ENCODE data around the gene CHCHD5. TPM values are rescaled to one million over a fixed set of nuclear protein-coding genes. Genes with fewer than 3 reads are reported as not detected.

Gene CHCHD5
- total and polyA plus RNA-seq, 4 donors: 5.0 to 59.9 (median 21.2) TPM

GRCh38 chr2:112621790-112622527 is 37.5 kb downstream of the CHCHD5 start:
- H3K36me3 ChIP-seq (ENCODE audit: control insufficient read depth in 4 of 4, insufficient read depth in 3 of 4, low read depth in 1 of 4, low read length in 3 of 4): no peaks in the 10 kb centered on the region
- no peak for TF ChIP-seq RXRA (IDR thresholded peaks at IDR 0.05)
- TF ChIP-seq TAF1 (conservative IDR thresholded peaks at IDR 0.05): no peak
- no peak for TF ChIP-seq ZBTB33 (IDR thresholded peaks at IDR 0.05)
- no peak for TF ChIP-seq CTCF (IDR thresholded peaks at IDR 0.05; ENCODE audit: low read depth, low read length, missing input control)
- TF ChIP-seq SP1 (IDR thresholded peaks at IDR 0.05): no peak
- no peak for TF ChIP-seq ATF3 (IDR thresholded peaks at IDR 0.05)
- TF ChIP-seq MAX (IDR thresholded peaks at IDR 0.05): no peak
- no peak for TF ChIP-seq EGR1 (IDR thresholded peaks at IDR 0.05; ENCODE audit: low read depth in 2 of 2)
- TF ChIP-seq NR2F2 (IDR thresholded peaks at IDR 0.05): no peak
- no peak for TF ChIP-seq HNF4G (IDR thresholded peaks at IDR 0.05)
- H3K9me3 ChIP-seq (ENCODE audit: control insufficient read depth in 4 of 4, low read length in 3 of 4): no peaks in the 10 kb centered on the region
- WGBS: 83% methylated on average over 22 of the region's 22 CpGs
- H3K9ac ChIP-seq (ENCODE audit: low read depth in 1 of 2, low read length in 2 of 2): no peak overlapping the region
- DNase-seq (ENCODE audit: low spot score): no peak
- H3K4me3 ChIP-seq (ENCODE audit: low read depth in 1 of 3, low read length in 3 of 3): no peak overlapping the region
- H3K27ac ChIP-seq (ENCODE audit: low read depth in 1 of 2, low read length in 2 of 2): no peak overlapping the region
- peaks cover 0 to 5% (median 2%) of the 10 kb centered on the region in 4 donors for H3K4me1 ChIP-seq (ENCODE audit: control insufficient read depth in 4 of 4, insufficient read depth in 4 of 4, low read length in 3 of 4)
- H3K27me3 ChIP-seq (ENCODE audit: control insufficient read depth in 4 of 4, insufficient read depth in 4 of 4, low read length in 3 of 4): no peaks in the 10 kb centered on the region

- H3K36me3 ChIP-seq (ENCODE audit: control insufficient read depth in 4 of 4, insufficient read depth in 3 of 4, low read depth in 1 of 4, low read length in 3 of 4): no peaks in the 10 kb centered on the region
- H3K4me3 ChIP-seq (ENCODE audit: low read depth in 1 of 3, low read length in 3 of 3): no peak overlapping the region
- TF ChIP-seq REST (IDR thresholded peaks at IDR 0.05) (no peak), ZBTB33 (IDR thresholded peaks at IDR 0.05) (no peak), FOXA2 (IDR thresholded peaks at IDR 0.05) (no peak), EGR1 (IDR thresholded peaks at IDR 0.05; ENCODE audit: low read depth in 2 of 2) (no peak), RAD21 (IDR thresholded peaks at IDR 0.05) (no peak), MAX (IDR thresholded peaks at IDR 0.05) (peak; percentile 12), HNF4A (conservative IDR thresholded peaks at IDR 0.05) (peak in 1 of 2 donors; percentile 60), JUND (IDR thresholded peaks at IDR 0.05) (peak in 1 of 2 donors; percentile 57), RXRA (IDR thresholded peaks at IDR 0.05) (peak in 1 of 2 donors; percentile 49), YY1 (IDR thresholded peaks at IDR 0.05) (no peak), TAF1 (conservative IDR thresholded peaks at IDR 0.05) (no peak), SP1 (IDR thresholded peaks at IDR 0.05) (no peak)
- H3K27me3 ChIP-seq (ENCODE audit: control insufficient read depth in 4 of 4, insufficient read depth in 4 of 4, low read length in 3 of 4): no peaks in the 10 kb centered on the region
- no peaks in the 10 kb centered on the region for H3K9me3 ChIP-seq (ENCODE audit: control insufficient read depth in 4 of 4, low read length in 3 of 4)
- H3K9ac ChIP-seq (ENCODE audit: low read depth in 1 of 2, low read length in 2 of 2): no peak overlapping the region
- no peak overlapping the region for H3K27ac ChIP-seq (ENCODE audit: low read depth in 1 of 2, low read length in 2 of 2)
- H3K4me1 ChIP-seq (ENCODE audit: control insufficient read depth in 4 of 4, insufficient read depth in 4 of 4, low read length in 3 of 4): peaks cover 0 to 5% (median 2%) of the 10 kb centered on the region in 4 donors
- DNase-seq (ENCODE audit: low spot score): no peak
- 22% methylated on average over 3 of the region's 3 CpGs for WGBS
These were observed 38.1 kb downstream of the CHCHD5 start for GRCh38 chr2:112622528-112622849.
